Stimulated activated naive CD4-positive, alpha-beta T cell (primary cell): ENCODE data around the gene AIG1.
"Not testable (repeated sequence)": the region's sequence is repeated elsewhere in the genome, so short reads cannot be mapped to it uniquely, and the experiment has no call there.

ENCODE experiments used
- DNase-seq, 6 experiments: peaks; one replicate each; lab custom pipeline; 2025; lab: John Stamatoyannopoulos, UW

The AIG1 gene

DNA sequence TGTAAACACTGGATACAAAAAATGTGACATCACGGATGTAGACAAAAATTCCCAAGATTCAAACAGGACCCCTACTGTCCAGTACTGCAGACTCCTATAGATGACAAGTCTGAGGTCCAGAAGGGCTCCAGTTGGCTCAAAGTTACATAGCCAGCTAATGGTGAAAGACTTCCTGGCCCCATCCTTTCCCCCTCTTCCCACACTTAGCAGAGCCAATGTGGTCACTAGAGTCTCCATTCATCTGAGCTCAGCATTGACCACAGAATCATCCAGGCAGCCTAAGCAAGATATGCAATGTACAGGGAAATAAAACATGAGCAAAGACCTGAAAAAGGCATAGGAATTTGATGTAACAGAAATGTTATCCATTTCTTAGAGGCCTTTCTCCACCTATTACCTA, 209.3 kb downstream of the AIG1 start:
- no peak for DNase-seq

DNA sequence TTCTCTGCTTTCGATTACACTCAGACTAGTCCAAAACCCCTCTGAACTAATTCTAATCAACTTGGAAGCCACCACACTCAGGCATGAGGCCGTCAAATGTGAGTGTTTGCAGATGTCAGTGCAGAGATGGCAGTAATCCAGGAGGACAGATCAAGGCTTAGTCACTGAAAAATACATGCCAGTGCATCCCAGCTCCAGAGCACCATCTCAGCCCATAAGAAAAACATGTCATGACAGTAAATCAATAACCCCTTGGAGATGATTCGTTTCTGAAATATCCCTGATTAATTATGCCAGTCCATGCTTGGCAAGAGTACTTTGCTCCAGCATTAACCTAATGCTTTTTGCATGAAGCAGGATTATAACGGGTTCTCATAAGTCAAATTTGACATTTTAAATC, 210.3 kb downstream of the AIG1 start:
- no peak for DNase-seq

DNA sequence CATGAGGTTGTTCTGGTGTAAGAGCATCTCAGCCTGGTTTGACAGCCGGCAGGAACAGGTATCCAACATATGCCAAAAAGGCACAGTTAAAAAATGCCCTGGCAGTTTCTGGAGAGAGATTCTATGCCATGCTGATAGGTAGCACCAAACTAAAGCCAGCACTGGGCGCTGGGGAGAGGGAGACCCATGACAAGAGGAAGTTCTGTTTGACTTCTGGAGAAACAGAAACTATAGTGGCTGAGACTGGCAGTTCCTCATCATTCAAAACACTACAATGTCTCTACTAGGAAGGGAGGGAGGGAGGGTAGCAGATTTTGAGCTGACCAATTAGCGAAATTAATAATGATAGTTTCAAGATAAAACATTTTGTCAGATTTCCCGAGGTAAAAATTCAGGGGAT, 215.7 kb downstream of the AIG1 start:
- DNase-seq: no peak

DNA sequence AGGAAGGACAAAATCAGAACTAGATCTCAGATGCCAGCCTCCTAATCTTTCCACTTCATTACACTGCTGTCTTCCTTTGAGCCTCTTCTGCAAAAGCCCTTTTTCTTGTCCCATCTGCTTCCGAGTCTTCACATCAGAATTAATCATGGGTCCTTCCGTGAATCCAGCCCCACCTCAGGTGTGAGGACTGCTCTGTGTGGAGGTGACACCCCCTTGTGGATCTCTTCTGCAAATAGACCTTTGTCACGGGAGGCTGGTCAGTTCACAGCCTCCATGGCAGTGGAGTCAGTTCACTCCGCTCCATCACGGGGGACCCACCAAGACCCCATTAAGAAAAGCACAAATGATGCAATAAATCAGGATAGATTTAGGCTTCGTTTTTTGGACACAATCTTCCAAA, 218.7 kb downstream of the AIG1 start:
- DNase-seq: no peak

DNA sequence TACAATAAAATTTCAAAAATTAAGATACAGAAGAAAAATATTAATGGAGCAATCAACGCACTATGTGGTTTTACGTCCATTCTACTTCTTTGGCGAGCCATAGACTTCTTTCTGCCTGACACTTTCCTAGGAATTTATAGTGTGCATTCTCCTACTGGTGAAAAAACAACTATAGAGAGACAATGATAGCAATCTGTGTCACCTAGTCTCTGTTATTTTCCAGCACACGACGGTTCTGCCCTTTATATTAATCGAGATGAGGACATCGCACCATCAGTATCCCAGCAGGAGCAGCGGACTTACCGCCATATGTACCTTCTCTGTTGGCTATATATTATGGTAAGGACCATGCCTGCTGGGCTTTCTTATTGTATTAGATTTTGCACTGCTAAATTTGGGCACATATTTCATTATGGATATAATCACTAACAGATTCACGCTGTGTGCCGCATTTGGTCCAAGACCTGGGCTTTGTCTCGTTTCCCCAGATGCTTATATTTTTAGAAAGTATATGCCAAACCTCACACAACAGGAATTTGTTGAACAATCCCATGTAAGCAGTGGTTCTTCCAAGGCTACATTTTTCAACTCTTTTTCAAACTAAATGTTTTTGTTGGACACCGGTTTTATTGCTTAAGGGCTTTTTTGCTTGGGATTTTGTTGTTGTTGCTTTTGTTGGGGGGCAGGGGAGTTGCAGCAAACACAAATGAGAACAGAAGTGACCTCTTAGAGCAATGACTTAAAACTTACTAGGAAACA, 223.4 kb downstream of the AIG1 start:
- no peak for DNase-seq

DNA sequence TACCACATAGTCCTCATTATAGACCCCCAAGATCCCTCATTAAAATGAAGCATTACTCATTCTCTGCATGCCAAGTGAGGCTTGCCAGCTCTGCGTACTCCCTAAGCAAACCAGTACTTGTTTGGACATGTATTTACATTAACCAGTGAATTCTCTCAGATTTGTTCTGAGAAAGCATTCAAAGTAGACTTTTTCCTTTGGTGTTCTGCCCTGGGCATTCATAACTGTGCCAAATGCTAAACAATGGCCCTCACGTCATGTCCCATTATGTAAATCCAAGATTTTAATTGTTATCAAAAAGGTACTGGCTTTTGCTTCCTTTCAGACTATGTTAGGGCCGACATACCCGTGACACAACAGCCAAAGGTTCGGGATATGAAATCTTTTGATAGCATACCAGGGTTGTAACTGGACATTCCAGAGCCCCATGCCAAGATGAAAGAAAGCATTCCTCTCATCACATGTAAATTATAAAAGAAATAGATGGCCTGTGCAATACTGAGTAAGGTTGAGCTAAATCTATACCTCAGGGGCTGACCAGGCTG, 225.6 kb downstream of the AIG1 start:
- DNase-seq: no peak

DNA sequence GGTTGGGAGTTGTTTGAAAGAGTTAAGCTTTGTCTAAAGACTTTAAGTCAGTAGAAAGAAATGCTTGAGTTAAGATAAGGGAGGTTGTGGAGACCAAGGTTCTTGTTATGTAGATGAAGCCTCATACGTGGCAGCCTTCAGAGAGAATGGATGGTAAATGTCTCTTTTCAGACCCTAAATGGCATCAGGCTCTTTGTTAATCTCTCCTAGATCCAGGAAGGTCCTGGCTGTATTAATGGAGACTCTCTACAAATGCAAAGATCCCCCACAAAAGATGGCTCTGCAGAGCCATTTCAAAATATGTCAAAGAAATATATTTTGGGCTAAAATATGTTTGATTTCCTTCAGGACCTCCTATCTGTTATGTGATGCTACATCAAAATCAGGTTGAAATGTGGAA, 228.2 kb downstream of the AIG1 start:
- DNase-seq: no peak

DNA sequence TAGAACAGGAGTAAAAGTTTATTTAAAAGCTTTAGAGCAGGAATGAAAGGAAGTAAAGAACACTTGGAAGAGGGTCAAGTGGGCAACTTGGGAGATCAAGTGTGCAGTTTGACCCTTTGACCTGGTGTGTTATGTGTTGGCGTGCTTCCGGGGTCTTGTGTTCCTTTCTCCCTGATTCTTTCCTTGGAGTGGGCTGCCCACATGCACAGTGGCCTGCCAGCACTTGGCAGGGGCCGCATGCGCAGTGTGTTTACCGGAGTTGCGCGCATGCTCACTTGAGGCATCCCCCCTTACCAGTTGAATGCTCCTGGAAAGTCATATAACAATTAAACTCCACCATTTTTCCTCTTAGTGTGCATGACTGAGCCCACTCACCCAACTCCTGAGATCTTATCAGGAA, 229.5 kb downstream of the AIG1 start:
- no peak for DNase-seq

DNA sequence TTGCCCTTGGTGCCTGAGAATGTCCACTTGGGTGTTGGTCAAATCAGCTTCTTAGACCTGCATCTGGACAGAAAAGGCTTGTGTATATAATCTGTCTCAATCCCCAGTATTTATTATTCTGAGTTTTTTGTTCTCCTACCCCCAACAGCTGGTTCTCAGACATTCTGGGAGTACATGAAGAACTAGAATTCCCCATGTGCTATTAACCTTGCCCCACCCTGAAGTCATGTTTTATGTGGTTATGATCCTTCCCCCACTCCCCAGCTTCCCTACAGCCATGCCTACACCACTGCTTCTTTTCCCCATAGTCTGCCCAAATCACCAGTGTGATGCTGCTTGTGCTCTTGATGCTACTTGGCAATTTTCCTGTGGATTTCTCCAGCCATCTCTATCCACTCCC, 232.8 kb downstream of the AIG1 start:
- no peak for DNase-seq

DNA sequence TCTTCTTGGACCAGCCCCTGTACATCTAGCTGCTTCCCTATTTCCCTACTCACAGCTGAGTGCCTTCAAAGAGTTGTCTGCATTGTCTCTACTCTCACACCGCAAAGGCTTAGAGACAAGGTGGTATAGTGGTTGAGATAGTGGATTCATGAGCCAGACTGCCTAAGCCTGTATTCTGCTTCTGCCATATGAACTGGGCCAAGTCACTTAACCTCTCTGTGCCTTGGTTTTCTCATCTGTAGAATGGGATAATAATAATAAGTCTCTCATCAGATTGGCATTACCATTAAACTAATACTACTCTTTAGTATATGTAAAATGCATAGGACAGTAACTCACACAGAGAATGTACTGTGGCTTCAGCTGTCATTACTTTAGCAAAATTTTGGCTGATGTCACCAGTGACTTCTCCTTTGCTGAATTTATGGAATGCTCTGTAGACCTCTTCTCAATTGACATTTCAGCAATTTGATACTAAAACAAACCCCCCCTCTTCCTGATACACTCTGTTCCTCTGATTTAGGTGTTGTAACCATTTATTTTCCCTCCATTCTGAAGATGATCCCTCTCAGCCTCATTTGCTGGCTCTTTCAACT, 233.7 kb downstream of the AIG1 start:
- no peak for DNase-seq

DNA sequence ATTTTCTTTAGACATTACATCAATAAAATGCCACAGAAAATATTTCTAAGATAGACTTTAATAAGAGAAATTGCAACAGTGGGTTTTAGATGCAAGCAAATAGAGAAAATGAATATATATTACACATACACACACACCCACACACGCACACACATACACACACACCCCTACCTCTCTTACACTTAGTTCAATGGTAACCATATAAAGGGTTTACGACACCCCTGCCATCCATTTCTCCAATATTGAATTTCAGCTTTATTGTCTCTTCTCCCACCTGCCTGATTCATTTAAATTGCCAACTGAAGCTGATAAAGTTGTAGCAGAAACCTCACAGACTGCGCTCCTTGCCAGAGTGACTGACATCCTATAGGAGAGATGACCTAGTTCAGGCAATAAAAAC, 235.2 kb downstream of the AIG1 start:
- DNase-seq: no peak

DNA sequence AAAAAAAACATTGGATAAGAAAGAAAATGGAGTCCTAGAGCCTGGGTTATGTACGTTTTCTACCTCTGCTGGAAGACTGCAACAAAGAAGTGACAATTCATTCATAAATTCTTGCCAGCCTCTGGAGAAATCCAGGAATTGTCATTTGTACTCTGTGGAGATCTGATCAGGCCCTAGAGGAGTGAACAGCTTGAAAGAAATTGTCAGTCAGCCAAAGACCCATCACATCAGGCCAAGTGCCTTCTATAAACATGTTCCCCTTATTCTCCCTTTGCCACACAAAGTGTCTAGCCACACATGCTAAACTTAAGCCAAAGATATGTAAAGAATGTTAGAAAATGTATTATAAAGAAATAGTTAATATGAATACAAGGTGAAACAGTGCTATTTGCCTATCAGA, 237.4 kb downstream of the AIG1 start:
- no peak for DNase-seq

DNA sequence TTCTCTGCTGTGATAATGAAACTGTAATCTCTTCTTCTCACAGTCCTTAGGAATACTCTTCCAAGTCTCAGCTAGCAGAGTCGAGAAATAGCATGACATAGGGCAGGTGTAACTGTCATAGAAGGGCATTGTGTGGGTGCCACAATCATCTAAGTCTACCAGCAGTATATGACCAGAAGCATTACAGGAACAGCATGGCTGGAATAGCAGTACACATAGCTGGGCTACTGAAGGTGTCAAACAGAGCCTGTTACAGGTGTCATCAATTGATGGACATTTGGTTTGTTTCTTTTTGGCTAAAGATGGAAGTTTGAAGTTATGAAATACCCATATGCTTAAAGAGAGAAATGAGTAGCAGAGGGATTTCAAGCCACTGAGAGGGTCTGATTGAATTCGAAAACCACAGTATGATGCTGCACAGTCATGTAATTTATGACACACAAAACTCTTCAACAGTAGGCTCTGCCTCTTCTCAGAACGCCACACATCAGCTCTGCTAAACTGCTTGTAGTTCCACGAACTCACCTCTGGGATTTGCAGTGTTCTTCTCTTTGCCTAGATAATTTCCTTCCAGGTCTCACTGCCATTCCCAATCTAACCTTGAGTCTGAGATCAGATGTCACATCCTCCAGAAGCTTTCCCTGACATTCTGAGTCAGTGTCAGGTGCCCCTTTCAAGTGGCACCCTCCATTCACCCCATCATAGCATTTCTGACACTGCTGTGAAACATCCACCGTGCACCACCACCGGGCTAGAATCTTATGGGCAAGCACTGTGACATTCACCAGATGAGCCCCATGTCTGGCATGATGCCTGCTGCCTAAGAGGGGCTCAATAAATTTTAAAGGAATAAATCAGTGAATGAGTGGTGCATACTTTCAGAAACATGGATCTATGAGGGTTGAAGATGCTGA, 238.8 kb downstream of the AIG1 start:
- no peak for DNase-seq

DNA sequence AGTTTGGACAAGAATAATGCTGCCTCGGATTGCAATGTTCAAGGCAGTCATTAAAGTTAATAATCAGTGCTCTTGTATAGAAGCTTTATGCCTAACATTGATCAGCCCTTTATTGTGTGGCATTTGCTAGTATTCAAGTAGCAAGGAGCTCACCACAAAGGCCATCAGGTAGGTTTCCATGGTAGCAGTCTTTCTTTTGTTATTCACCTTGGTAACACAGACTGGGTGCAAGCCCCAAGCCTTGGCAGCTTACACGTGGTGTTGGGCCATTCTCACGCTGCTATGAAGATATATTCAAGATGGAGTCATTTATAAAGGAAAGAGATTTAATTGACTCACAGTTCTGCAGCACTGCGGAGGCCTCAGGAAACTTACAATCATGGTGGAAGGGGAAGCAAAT, 240.5 kb downstream of the AIG1 start:
- DNase-seq: no peak

DNA sequence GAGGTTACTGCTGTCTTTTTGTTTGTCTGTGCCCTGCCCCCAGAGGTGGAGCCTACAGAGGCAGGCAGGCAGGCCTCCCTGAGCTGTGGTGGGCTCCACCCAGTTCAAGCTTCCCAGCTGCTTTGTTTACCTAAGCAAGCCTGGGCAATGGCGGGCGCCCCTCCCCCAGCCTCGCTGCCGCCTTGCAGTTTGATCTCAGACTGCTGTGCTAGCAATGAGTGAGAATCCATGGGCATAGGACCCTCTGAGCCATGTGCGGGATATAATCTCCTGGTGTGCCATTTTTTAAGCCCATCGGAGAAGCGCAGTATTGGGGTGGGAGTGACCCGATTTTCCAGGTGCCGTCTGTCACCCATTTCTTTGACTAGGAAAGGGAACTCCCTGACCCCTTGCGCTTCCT, 247.1 kb downstream of the AIG1 start:
- not testable (repeated sequence) for DNase-seq

DNA sequence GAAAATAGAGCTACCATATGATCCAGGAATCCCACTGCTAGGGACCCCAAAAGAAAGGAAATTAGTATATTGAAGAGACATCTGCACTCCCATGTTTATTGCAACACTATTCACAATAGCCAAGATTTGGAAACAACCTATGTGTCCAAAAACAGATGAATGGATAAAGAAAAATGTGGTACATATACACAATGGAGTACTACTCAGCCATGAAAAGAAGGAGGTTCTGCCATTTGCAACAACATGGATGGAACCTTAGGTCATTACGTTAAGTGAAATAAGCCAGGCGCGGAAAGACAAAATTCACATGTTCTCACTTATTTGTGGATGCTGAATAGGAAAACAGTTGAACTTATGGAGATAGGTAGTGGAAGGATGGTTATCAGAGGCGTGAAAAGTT, 252.5 kb downstream of the AIG1 start:
- DNase-seq: no peak

DNA sequence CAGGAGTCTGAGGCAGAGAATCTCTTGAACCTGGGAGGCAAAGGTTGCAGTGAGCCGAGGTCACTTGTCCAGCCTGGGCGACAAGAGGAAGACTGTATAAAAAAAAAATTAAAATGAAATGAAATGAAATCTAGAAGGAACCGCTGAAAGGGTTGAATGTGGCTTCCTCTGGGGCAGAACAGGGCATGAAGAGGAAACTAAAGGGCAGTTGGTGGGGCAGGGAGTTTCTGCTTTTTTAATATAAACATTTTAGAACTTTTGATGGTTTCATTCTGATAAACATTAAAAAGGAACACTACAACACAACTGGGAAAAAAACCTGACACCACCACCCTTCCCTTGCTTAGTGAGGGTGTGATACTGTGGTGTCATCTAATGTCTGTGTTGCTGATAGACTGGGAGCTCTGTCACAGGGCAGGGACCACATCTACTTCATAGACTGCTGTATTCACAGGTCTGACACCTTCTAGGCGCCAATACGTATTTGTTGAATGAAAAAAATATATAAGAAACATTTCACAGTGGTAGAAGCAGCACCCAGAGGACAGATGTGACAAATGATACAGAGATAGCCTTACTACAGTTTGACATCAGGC, 260.9 kb downstream of the AIG1 start:
- DNase-seq: no peak

DNA sequence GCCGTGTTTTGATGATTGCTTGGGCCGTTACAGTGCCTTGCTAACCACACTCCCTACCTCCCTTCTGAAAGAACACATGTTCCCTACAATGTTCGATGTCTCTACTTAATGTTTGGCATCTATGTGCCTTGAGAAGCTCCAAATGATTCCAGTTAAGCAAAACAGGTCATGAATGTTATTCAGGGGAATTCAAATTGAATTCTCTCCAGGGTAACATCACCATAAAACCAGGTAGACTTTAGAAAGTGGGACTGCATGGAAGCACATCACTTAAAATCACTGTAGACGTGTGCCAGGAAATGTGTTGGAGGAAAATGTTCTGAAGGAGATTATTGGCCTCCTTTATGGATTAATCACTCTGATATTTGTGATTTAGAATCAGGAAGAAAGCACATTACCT, 261.7 kb downstream of the AIG1 start:
- no peak for DNase-seq

DNA sequence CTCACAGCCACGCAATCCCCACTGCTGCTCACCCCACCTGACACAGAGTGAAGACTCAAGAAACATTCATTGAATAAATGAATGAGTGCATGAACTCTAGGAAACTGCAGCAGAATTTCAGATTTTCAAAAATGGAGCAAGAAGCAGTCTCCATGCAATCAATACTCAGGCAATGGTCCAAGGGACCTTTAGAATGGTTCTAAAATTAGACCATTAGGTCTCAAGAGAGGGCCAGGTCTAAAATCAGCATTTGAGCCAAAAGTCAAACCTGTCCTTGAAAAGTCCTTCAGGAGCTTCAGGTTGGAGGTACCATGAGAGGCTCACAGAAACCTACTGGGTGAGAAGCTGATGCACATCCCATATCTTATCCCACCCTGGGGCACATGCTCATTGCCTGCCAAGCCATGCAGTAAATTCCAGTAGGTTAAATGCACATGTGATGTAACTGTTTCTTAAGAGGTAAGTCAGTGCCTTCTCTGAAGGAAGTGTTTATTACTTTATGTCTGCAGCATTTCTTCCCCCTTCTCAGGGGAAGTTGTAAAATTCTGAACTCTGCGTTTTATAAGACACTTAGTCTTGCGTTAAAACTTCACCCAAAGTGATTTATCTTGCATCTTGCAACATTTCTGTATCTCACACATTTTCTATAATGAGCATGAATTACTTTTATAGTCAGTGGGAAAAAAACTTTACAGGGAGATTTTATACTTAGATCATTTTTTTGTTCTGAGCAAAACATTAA, 263.2 kb downstream of the AIG1 start:
- no peak for DNase-seq

DNA sequence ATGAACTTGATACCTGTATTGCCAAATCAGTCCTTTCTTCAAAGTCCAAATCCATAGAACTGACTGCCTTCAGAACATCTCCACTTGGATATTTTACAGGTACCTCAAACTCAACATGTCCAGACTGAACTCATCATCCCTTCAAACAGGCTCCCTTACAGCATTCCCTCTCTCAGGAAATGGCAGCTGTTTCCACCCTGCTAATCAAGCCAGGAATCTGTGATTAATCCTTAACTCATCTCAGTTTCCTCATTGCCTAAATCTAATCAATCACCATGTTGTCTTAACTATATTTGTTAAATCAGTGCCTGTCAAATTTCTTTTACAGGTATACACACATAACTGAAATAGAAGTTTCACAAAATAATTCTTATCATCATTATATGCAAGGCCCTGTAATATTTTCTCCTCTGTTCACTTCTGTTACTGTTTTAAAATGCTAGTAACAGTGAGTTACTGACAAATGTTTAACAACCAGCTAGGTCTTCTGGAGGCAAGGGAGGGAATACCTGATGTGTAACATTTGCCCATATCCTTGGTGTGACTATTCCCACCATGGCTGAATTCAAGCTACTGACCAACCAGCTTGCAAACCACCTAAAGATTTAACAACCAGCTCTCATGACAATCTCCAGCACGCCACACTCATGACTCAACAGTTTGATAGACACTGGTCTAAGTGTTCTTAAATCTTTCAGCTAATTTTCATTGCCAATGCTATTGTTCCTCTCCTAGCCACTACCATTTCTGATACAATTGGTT, 264.9 kb downstream of the AIG1 start:
- no peak for DNase-seq

DNA sequence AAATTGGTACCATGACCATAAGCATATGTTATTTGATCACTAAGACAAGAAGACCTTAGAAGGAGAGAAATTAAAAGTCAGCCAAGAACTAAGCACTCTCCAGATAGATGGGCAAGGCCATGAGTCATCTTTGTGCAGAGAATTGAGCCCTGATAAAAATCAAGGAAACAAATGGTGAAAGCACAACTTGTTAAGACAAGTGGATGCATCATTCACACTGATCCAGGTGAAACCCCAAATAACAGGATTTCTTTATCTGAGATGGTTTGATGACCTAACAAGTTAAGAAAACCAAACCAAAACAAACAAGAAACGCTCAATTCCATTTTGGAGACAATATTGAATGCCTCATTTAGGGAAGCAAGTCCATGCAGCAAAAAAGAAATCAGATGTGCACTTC, 268.2 kb downstream of the AIG1 start:
- DNase-seq: no peak
